ENCODE data around the gene GLIPR1L2.
"Not testable (repeated sequence)": the region's sequence is repeated elsewhere in the genome, so short reads cannot be mapped to it uniquely, and the experiment has no call there.

Gene GLIPR1L2
- total RNA-seq = 0 to 1.6 (median 0.23) reads per million in 4 experiments

GRCh38 chr12:75390899-75391538 lies at the start of gene GLIPR1L2:
GLIPR1L2 (plus strand) TSS chr12:75391089; CDS start chr12:75391117, 28 bp downstream.
- DNase-seq = peak; percentile 73

DNA sequence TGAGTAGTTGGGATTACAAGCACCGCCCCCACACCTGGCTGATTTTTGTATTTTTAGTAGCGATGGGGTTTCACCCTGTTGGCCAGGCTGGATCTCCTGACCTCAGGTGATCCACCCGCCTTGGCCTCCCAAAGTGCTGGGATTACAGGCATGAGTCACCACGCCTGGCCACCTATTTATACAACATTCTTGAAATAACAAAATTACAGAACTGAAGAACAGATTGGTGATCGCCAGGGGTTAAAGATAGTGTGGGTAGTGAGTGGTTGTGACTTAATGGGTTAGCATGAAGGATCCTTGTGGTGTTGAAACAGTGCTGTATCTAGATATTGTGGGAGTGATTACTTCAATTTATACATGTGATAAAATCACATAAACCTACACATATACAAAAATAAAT lies 49.0 kb upstream of the GLIPR1L2 start:
- no peak for DNase-seq

- no peak for DNase-seq
Observed at GRCh38 chr12:75345531-75345930, 45.4 kb upstream of the GLIPR1L2 start.

GRCh38 chr12:75346215-75346614 lies 44.7 kb upstream of the GLIPR1L2 start:
- DNase-seq = not testable (repeated sequence)

GRCh38 chr12:75349946-75350345 lies 40.9 kb upstream of the GLIPR1L2 start:
- DNase-seq = no peak

DNA sequence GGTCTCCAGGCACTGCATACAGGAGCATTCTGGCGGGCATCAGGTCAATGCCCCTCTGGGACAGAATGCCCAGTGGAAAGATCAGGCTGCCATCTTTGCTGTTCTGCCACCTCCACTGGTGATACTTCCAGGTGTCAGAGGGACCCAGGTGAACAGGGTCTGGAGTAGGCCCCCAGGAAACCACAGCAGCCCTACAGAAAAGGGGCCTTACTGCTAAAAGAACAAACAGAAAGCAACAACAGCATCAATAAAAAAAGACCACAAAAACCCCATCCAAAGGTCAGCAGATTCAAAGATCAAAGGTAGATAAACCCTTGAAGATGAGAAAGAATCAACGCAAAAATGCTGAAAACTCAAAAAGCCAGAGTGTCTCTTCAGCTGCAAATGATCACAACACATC lies 40.5 kb upstream of the GLIPR1L2 start:
- DNase-seq = no peak

GRCh38 chr12:75354011-75354410 lies 36.9 kb upstream of the GLIPR1L2 start:
- DNase-seq = no peak

DNA sequence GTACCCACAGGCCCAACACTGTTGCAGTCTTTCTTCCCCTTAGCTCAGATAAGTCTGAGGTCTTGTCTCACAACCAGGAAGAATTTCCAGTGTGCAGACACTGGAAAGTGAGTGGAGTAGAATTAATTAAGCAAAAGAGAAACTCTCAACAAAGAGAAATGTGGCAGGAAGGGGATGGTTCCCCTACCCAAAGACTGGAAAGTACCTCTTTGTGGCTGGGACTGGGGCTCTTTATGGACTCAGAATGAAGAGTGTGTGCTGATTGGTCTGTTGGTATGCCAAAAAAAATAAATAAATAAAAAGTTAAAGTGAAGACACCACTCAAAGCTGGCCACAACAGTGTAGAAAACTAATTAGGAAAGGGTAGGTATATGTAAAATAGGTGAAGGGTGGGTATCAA lies 30.0 kb upstream of the GLIPR1L2 start:
- no peak for DNase-seq

DNA sequence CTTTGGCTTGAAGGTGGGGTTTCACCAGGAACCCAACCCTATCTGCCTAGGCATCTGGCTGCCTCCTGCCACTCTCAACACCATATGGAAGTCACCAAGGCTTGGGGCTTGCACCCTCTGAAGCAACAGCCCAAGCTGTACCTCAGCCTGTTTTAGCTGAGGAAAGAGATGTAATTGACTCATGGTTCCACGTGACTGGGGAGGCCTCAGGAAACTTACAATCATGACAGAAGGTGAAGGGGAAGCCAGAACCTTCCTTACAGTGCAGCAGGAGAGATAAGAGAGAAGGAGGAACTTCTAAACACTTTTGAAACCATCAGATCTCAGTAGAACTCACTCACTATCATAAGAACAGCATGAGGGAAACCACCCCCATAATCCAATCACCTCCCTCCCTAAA lies 29.5 kb upstream of the GLIPR1L2 start:
- DNase-seq = no peak

DNA sequence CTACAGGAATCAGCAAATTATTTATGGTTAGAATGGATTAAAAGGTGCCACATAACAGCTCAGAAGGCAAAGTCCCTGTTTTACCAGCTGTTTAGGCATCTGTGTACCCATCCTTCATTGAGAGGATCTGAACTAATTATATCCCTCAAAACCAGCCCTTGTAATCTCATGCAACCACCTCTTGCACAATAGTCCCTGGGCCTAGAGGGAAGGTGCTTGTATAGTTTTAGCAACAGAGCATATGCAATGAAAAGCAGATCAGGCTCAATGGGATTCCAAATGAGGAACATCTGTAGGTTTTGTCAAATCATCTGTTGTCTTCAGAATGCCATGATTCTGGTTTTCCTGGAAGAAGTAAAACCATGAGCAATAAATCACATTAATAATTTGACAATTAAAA lies 26.0 kb upstream of the GLIPR1L2 start:
- no peak for DNase-seq

DNA sequence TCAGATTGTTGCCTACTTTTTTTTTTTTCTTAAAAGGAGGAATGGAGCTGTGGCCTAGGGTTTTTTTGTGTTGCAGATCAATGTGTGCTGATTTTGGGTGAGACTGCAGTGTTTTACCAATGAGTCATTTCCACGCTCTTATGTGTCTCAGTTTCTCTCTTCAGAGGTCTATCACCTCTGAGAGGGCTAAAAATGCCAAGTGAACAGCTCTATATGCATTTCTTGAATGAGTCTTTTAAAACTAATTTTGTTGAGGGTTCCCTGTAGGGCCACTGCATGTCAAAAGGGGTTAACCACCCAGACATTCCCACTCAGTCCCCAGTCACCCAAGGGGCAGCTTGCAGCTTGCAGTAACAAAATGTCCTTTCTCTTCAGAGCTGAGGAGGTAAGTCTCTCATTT lies 24.3 kb upstream of the GLIPR1L2 start:
- DNase-seq = no peak

- no peak for DNase-seq
Observed at GRCh38 chr12:75374971-75375370, 15.9 kb upstream of the GLIPR1L2 start.

DNA sequence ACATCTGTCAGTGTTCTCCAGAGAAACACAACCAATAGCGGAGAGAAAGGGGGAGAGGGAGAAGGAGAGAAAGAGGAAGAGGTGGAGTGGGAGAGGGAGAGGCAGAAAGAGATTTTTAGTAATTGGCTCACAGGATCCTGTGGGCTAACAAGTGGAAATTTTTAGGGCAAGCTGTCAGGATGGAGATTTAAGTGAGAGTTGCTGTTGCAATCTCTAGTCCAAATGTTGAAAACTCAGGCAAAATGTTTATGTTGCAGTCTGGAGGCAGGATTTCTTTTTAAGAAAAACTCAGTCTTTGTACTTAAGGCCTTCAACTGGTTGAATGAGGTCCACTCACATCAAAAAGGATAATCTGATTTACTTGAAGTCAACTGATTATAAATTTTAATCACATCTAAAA lies 12.5 kb upstream of the GLIPR1L2 start:
- DNase-seq = no peak

DNA sequence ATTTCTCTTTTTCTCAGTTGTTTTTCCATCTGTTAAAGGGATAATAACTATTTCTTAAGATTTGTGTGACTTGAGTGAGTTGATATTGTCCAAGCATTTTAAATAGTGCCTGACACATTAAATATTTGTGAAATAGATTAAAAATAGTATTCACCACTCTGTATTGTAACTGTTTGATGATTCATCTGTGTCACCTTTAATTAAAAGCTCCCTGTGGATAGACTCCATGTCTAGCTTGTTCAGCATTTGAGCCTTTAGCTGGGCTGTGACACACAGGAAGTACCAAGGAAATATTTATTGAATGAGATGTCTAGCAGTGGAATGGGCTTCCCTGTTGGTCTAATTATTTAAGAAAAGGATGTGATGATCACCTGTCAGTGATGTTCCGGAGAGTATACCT lies 1.8 kb upstream of the GLIPR1L2 start:
- DNase-seq = no peak

DNA sequence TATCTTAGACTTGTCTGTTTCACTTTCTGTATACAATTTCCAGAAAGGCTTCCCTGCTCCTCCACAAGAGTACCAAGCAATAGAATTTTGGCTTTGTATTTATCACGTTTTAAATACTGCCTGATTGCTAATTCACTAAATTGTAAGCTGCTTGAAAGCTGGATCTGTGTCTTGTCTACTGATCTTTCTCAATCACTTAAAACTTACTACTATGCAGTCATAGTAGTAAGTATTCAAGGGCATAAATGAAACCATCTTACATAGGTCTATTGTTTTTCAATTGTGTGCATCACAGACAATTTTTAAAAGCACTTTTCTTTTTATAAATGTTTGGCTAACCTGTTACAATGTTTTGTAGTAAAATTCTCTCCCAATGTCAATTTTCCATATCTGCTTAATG lies 1.2 kb upstream of the GLIPR1L2 start:
- no peak for DNase-seq

DNA sequence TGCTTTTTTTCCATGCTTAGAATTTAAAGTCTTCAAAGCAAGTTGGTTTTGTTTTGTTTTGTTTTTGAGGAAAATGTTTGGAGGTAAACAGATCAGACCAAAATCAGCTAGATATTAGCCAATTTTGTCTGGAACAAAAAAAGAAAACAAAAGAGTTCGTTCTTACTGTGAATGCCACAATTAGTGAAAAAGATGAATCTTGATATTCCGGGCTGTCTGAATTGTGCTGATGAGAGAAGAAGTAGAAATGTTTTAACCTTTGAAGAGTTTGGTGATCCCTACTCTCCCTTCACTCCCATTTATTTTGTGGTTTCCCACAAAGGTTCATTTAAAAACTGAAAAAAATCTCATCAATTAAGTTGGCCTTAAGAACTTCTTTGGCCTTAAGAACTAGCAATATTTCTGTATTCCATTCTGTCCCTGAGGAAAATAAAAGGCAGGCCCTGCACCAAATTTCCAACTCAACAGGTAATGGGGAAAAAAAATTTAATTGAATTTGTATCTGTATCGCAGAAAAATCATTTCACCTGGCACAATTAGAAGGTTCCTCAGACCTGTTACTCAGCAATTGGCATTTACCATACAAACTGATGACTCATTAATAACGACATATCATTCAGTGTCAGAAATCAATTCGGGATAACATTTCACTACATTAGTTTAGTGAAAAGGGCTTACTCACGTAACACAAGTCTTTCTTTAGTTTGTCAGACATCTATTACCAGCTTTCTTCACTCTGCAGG lies 562 bp upstream of the GLIPR1L2 start:
- DNase-seq = no peak

DNA sequence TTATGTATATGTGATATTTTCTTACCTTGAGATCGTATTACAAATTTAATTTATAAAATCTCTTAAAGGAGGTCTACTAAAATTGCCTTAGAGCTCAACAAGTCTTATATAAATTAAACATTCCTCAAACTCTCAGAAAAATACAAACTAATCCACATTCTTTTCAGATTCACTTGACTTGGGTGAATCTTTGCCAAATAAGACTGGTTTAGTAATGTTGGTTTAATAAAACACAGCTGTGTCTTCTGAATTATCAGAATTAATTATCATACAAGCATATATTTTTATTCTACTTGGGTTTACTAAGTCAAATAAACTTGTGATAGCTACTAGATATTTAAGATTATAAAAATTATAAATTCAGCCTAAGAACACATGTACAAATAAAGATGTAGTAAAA lies 13.3 kb downstream of the GLIPR1L2 start:
- DNase-seq = no peak

- DNase-seq = no peak
Observed at GRCh38 chr12:75407683-75408082, 16.8 kb downstream of the GLIPR1L2 start.

GRCh38 chr12:75409830-75410229 lies 18.9 kb downstream of the GLIPR1L2 start:
- DNase-seq = no peak

- no peak for DNase-seq
Observed at GRCh38 chr12:75414671-75415070, 23.8 kb downstream of the GLIPR1L2 start.

DNA sequence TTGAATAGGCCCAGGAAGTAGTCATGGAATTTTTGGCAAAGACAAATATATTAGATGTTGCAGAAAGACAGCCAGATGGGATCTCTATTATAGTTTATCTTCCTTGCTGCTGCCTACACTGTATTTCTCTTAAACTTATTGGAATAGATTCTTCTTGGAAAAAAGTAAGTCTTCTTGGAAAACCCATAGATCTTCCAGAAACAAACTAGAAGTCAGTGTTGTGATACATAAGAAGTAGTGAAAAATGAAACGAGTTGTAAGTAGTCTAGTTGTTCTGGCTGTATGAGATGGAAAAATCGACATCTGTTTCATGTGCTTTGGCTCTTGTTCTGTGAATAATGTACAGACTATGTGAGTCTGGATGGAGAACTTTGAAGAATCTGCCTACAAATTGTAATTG lies 29.0 kb downstream of the GLIPR1L2 start:
- no peak for DNase-seq

DNA sequence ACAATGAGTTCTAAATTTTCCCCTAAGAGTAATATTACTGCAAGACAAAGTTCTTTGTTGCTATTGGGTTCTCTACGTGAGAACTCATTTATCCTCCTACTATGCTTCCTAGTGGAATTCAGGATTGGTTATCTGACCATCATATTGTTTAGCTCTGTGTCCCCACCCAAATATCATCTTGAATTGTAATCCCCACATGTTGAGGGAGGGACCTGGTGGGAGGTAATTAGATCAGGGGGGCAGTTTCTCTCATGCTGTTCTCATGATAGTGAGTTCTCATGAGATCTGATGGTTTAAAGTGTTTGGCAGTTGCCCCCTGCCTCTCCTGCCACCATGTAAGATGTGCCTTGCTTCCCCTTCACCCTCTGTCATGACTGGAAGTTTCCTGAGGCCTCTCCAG lies 36.6 kb downstream of the GLIPR1L2 start:
- no peak for DNase-seq

DNA sequence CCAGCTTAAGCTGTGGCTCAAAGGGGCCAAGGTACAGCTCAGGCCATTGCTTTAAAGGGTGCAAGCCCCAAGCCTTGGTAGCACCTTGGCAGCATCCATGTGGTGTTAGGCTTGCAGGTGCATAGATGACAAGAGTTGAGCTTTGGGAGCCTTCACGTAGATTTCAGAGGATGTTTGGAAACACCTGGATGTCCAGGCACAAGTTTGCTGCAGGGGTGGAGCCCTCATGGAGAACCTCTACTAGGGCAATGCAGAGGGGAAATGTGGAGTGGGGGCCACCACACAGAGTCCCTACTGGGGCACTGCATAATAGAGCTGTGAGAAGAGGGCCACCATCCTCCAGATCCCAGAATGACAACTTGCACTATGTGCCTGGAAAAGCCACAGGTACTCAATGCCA lies 37.9 kb downstream of the GLIPR1L2 start:
- no peak for DNase-seq

DNA sequence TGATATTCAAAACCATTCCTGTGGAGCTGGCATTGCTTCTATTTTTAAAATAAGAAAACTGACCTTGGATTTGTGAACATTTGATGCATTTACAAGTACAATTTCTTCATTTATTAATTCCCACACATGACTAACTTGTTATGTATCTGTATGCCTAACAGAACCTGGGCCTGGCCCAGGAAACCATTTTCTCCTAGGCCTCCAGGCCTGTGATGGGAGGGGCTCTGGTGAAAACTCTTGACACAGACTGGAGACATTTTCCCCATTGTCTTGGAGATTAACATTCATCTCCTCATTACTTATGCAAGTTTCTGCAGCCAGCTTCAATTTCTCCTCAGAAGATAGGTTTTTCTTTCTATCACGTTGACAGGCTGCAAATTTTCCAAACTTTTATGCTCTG lies 42.0 kb downstream of the GLIPR1L2 start:
- DNase-seq = no peak

- no peak for DNase-seq
Observed at GRCh38 chr12:75437564-75437963, 46.7 kb downstream of the GLIPR1L2 start.
